HL-60/S4 treated with phorbol 12-myristate 13-acetate at 8.2 ng/mL for 4 days and 3 days (cell line): ENCODE results near the gene CERS3.
"Not testable (repeated sequence)": the region's sequence is repeated elsewhere in the genome, so short reads cannot be mapped to it uniquely, and the experiment has no call there.

Source experiments
- in situ Hi-C: fragments of 300-500 bp; cut with MboI; formaldehyde crosslinking; loops from 2 replicates; pipeline ENCODE4 v1.15.0; 2022; ENCODE audit warnings: low sequenced_read_pairs

CERS3 gene

DNA sequence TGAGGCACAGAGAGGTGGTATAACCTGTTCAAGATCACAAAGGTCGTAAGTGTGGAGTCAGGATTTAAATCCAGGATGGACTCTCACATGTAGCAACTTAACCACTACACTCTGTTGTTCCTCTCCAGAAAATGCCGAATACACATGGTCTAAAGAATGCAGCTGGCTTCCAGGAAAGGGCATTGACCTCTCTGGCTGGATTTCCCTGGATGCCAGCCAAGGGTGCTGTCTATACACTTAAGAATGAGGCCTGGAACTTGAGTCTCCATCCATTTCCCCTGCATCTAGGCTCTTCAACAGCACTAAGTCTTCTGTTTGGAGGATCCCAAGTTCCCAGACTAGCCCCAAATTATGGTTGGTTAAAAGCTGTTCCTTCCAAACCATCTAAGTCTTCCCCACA, 60.5 kb downstream of the CERS3 start:
- in situ Hi-C loops = no loop called here

GRCh38 chr15:100466073-100466472, 62.7 kb downstream of the CERS3 start:
- in situ Hi-C loops = no loop called here

DNA sequence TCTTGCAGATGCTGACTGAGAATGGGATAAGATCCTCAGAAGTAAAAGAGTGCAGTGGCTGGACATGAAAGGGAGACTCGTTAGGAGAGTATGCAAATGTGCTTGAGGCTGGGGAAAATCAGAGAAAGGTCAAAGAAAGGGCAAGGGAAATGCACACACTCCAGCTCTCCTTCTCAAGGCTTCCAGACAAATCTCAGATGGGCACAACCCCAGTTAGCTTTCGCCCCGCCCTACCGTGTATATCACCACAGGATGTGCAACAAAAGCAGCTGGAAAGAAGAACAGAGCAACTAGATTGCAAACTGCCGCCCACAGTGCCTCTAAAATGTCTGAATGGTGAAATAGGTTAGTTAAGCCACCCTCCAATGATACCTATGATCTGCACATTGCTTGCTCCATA, 63.9 kb downstream of the CERS3 start:
- in situ Hi-C loops = no loop called here

GRCh38 chr15:100464256-100464655, 64.5 kb downstream of the CERS3 start:
- in situ Hi-C loops = no loop called here

DNA sequence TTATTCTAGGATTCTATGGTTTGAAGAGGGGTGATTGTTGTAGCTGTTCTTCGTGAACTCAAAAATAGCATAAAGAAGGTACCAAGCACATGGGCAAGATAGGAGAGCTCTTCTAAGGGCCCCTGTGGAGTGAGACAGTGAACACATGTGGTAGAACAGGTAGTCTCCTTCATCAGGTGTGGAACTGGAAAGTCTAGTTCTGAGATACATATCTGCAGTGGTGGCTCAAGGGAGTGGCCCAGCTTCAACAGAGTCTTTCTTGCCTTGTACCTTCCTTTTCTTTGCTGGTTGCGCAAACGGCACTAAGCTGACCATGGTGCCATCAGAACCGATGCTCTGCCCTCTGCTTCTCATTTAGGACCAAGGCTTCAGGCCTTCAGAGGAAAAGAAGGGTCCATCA, 65.2 kb downstream of the CERS3 start:
- in situ Hi-C loops = no loop called here

DNA sequence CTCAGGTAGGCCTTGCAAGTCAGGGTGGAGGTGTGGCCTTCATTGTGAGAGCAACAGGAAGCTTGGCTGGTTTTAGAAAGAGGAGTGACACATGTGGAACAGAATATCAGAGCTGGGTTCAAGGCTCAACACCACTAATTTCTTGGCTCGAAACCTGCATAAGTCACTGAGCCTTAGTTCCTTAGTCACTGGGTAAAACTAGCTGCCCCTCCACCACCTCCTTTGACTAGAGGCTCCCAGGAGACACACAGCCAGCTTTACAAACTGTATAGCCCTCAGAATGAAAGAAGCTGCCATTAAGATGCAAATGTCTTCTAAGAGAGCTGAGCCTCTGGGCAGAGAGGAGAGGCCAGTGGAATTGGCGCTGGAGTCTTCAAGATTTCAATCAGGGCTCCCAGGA, 67.7 kb downstream of the CERS3 start:
- in situ Hi-C loops = no loop called here

DNA sequence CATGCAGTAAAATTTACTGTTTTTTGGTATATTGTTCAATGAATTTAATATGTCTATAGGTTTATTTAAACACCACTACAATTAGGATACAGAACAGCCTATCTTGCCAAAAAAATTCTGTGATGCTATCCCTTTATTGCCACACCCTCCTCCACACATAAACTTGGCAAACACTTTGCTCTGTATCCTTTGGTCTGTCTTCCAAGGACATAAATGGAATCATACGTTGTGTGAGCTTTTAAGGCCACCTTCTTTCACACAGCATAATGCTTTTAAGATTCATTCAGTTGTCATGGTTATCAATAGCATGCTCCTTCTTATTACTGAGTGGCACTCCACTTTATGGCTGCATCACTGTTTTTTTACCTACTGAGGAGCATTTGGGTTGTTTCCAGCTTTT, 71.5 kb downstream of the CERS3 start:
- in situ Hi-C loops = no loop called here

- in situ Hi-C loops = no loop called here
Observed at GRCh38 chr15:100454148-100454547, 74.6 kb downstream of the CERS3 start.

- in situ Hi-C loops = no loop called here
Observed at GRCh38 chr15:100448481-100448880, 80.3 kb downstream of the CERS3 start.

DNA sequence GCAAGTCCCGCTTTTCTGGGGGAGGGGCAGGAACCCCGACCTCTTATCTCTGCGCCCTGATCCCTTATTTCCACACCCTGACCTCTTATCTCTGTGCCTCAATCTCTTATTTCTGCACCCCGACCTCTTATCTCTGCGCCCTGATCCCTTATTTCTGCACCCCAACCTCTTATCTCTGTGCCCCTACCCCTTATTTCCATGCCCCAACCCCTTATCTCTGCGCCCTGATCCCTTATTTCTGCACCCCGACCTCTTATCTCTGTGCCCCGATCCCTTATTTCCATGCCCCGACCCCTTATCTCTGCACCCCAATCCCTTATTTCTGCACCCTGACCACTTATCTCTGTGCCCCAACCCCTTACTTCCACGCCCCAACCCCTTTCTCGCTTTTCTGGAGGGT, 87.7 kb downstream of the CERS3 start:
- in situ Hi-C loops = not testable (repeated sequence)

DNA sequence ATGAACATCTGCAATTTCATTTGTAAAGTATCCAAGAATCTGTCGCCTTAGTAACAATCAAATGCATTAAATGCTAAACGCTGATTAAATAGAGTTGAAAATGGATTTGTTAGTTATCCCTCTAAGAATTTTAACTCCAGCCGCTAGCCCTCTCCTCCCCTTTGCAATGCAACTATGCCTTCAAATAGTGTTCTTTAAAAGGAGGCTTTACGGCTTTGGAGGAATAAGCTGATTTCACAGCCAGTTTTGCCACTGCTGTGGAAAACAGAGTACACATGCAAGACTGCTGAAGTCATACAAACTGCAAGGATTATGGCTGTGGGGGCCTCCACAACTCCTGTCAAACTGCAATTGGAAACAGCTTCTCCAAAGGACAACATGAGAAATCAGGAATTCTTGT, 89.2 kb downstream of the CERS3 start:
- in situ Hi-C loops = no loop called here

GRCh38 chr15:100438570-100438969, 90.2 kb downstream of the CERS3 start:
- in situ Hi-C loops = no loop called here

DNA sequence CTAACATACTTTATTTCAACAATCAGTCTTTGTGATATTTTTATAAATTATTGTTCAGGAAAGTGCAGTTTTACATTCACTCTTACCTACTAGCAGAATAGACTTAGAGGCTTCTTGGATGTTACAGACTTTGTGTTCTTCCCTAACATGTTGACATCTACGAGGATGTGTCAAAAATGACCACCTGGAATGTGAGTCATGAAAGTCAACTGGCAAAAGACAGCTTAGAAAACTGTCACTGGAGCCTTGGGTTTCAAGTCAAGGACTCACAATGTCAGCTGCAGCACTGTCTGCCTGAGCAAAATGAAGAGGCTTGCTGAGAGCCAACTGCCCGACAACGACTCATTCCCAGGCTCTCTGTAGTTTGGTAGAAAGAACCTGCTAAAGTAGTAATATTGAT, 91.5 kb downstream of the CERS3 start:
- in situ Hi-C loops = no loop called here

DNA sequence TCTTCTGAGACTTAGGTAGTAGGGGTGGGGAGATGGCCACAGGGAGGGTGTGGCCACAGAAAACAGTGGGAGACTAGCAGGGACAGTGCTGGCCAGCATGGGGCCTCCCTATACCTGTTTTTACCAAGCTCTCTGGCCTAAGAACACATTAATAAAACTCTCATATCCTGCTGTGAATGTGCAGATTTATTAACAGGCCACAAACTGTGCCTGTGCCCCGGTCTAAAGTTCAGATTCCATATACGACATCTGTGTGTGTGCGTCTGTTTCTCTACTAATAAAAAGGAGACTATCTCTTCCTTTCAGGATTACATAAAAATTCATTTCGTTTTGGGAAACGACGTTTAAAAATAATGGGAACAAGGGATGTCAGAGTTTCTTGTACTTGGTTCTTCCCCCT, 94.2 kb downstream of the CERS3 start:
- in situ Hi-C loops = no loop called here

GRCh38 chr15:100434038-100434437, 94.7 kb downstream of the CERS3 start:
- in situ Hi-C loops = no loop called here

GRCh38 chr15:100433304-100433703, 95.4 kb downstream of the CERS3 start:
- in situ Hi-C loops = no loop called here

GRCh38 chr15:100430411-100430810, 98.3 kb downstream of the CERS3 start:
- in situ Hi-C loops = no loop called here

GRCh38 chr15:100429116-100429728, 99.5 kb downstream of the CERS3 start:
- in situ Hi-C loops = no loop called here

GRCh38 chr15:100426937-100427336, 101.8 kb downstream of the CERS3 start:
- in situ Hi-C loops = no loop called here

- in situ Hi-C loops = no loop called here
Observed at GRCh38 chr15:100405179-100405578, 123.6 kb downstream of the CERS3 start.

GRCh38 chr15:100400996-100401395, 127.8 kb downstream of the CERS3 start:
- in situ Hi-C loops = no loop called here

- in situ Hi-C loops = no loop called here
Observed at GRCh38 chr15:100394736-100395440, 133.9 kb downstream of the CERS3 start.

DNA sequence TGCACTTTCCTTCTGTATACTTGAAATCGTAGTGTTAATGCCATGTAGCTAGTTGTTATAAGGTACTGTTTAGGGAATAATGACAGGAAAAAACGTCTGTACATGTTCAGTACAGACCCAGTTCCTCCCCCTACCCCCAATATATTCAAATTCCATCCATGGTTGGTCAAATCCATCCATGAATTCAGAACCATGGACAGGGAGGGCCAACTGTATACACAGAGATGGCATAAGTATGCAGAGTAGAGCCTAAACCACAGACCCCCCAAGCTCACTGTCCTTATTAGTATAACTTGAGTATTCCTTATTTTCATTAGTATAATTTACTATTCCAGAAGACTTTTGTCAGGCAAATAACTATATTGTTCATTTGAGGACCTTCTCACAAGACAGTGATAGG, 135.7 kb downstream of the CERS3 start:
- in situ Hi-C loops = no loop called here
